Left ventricle myocardium inferior (tissue), 1 donor: ENCODE data around the gene SLC9A6. TPM values are rescaled to one million over a fixed set of nuclear protein-coding genes. Genes with fewer than 3 reads are reported as not detected.

Experiments used
- DNase-seq: peaks from one replicate; pipeline ENCODE4 v3.0.0-alpha.2; 2020
- H3K27ac ChIP-seq: fragments of 200-600 bp; replicated peaks from 2 replicates; pipeline ENCODE4 v1.8.0; 2021
- H3K27me3 ChIP-seq: fragments of 200-600 bp; 2 replicates; pipeline ENCODE4 v1.8.0; 2021; ENCODE audit warnings: low read depth
- H3K36me3 ChIP-seq: fragments of 200-600 bp; 2 replicates; pipeline ENCODE4 v1.8.0; 2021
- H3K4me1 ChIP-seq: fragments of 200-600 bp; 2 replicates; pipeline ENCODE4 v1.8.0; 2021
- H3K4me3 ChIP-seq: fragments of 200-600 bp; 2 replicates; pipeline ENCODE4 v1.8.0; 2021; ENCODE audit warnings: mild to moderate bottlenecking, moderate library complexity
- H3K9me3 ChIP-seq: fragments of 200-600 bp; replicated peaks from 2 replicates; pipeline ENCODE4 v1.8.0; 2021
- intact Hi-C: fragments of 100-400 bp; cut with micrococcal nuclease; formaldehyde crosslinking; loops from one replicate; pipeline ENCODE4 v1.11.0; 2022
- total RNA-seq: library from RNA; stranded (reverse); fragmentation: NEBNext Ultra II Directional; extraction: Animal tissue kit (Norgen Biotek cat#: 25700); gene quantifications from one replicate; pipeline ENCODE4 v1.2.1, GENCODE V29; 2021
- TF ChIP-seq, protein P1 (sequence below): fragments of 200-600 bp; IDR thresholded peaks from 2 replicates; pipeline ENCODE4 v1.8.0; 2021; ENCODE audit warnings: antibody characterized with exemption, mild to moderate bottlenecking, borderline replicate concordance
- donor health status: DM: no; HTN: yes; CAD: no; lungs with severe emphysema.

The SLC9A6 gene
- total RNA-seq, 1 donor from 2014 or later = 15.6 TPM

DNA sequence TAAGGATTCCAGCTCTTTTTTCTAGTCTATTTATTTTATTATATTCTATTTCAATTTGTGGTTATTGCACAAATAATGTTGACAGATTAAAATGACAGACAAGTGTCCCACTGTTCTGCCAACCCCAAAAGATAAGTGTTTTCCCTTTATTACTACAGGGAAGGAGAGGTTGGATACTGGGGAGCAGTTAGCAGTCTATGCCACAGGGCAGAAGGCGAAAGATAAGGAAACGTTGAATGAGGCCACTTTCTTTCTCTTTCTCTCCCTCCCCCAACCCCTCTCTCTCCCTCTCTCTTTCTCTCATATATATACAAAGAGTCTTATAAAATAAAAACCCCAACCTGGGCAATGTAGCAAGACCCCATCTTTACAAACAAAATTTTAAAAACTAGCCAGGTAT, 31.6 kb downstream of the SLC9A6 start:
- H3K4me3 ChIP-seq = no peak overlapping the region
- no peak overlapping the region for H3K27ac ChIP-seq
- TF ChIP-seq, protein P1, sequence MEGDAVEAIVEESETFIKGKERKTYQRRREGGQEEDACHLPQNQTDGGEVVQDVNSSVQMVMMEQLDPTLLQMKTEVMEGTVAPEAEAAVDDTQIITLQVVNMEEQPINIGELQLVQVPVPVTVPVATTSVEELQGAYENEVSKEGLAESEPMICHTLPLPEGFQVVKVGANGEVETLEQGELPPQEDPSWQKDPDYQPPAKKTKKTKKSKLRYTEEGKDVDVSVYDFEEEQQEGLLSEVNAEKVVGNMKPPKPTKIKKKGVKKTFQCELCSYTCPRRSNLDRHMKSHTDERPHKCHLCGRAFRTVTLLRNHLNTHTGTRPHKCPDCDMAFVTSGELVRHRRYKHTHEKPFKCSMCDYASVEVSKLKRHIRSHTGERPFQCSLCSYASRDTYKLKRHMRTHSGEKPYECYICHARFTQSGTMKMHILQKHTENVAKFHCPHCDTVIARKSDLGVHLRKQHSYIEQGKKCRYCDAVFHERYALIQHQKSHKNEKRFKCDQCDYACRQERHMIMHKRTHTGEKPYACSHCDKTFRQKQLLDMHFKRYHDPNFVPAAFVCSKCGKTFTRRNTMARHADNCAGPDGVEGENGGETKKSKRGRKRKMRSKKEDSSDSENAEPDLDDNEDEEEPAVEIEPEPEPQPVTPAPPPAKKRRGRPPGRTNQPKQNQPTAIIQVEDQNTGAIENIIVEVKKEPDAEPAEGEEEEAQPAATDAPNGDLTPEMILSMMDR = no peak
- H3K27me3 ChIP-seq = no peaks in the 10 kb centered on the region
- H3K36me3 ChIP-seq = peaks cover 24% of the 10 kb centered on the region
- no peaks in the 10 kb centered on the region for H3K9me3 ChIP-seq
- no peak for DNase-seq
- H3K4me1 ChIP-seq = no peaks in the 10 kb centered on the region
- intact Hi-C loops = no loop called here

DNA sequence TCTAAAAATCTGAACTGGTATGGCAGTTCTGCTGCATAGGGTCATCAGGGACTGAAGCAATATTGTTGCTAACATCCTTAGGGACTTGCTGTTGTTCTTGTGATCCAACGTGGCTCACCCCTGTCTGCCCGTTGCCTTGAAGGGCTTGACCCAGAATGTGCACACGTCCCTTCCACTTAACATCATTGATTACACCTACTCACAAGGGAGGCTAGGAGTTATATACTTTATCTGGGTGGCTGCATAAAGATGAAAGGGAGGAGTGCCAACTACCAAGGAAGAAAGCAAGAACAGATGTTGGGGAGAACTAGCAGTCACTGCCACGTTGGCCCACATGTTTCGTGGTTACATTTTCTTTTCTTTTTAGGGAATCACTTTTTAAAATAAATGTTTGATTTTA, 34.0 kb downstream of the SLC9A6 start:
- Histone ChIP-seq H3K36me3 (peaks cover 19% of the 10 kb centered on the region), H3K4me3 (no peak overlapping the region), H3K9me3 (no peaks in the 10 kb centered on the region), H3K4me1 (no peaks in the 10 kb centered on the region), H3K27ac (no peak overlapping the region), H3K27me3 (no peaks in the 10 kb centered on the region)
- TF ChIP-seq, protein P1 = no peak
- no peak for DNase-seq
- intact Hi-C loops = no loop called here

DNA sequence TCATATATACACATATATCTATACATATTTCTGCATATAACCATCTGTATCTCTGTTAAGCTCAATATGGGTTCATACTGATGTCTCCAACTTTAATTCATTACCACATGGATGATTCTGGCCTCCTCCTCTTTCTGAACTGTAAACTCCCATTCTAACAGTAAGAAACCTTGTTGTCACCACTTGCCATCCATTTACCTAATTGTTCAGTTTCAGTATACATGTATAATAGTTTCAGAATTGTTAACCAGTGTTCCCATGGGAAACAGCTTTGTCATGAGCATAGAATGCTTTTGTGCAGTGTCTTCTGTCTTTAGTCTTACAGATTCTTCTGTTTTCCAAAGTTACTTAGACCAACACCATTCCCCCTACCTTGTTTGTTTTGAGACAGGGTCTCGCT, 35.9 kb downstream of the SLC9A6 start:
- H3K27ac ChIP-seq = no peak overlapping the region
- intact Hi-C loops = no loop called here

DNA sequence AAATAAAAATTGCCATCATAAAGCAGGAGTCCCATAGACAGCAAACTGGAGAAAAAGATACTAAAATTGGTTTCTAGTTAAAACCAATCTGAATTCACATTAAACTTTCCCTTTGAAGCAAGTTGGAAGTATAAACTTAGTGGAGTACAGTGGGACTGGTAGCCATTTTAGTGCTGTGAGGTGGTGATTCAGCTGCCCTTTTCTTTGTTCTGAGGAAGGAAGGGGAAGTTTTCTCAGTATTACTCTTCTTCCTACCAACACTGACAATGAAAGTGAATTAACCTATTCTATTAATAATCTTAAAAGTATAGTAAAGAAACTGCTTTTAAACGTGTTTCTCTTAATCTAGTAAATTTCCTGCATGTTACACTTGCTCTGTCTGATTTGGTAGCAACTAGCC, 36.7 kb downstream of the SLC9A6 start:
- TF ChIP-seq, protein P1 = no peak
- Histone ChIP-seq H3K36me3 (peaks cover 23% of the 10 kb centered on the region), H3K4me1 (no peaks in the 10 kb centered on the region), H3K4me3 (no peak overlapping the region), H3K27me3 (no peaks in the 10 kb centered on the region), H3K27ac (no peak overlapping the region), H3K9me3 (no peaks in the 10 kb centered on the region)
- intact Hi-C loops = no loop called here
- no peak for DNase-seq

More for the DNA sequence above, 35.9 kb downstream of the SLC9A6 start:
- TF ChIP-seq, protein P1 = no peak
- Histone ChIP-seq H3K36me3 (peaks cover 23% of the 10 kb centered on the region), H3K4me3 (no peak overlapping the region), H3K27me3 (no peaks in the 10 kb centered on the region), H3K4me1 (no peaks in the 10 kb centered on the region), H3K9me3 (no peaks in the 10 kb centered on the region)
- DNase-seq = no peak

DNA sequence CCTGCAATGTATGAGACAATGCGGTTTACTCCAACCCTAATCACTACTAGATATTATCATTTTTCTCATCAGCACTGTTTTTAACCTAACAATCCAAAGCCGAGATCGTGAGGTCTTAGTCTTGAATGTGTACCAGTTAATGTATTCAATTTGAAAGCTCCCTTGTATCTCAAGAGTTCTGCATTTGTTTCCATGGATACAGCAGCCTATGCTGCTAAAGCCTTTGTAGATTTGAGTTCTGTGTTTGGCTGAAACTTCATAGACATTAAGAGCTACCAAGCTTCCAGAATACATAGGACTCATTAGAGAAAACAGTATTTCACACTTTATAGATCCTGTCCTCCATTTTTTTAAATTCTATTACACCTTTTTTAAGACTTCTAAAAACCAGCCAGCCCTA, 39.9 kb downstream of the SLC9A6 start:
- TF ChIP-seq, protein P1 = no peak
- no peak overlapping the region for H3K27ac ChIP-seq

More for the DNA sequence above, 39.9 kb downstream of the SLC9A6 start:
- no peak for DNase-seq
- H3K9me3 ChIP-seq = no peaks in the 10 kb centered on the region
- intact Hi-C loops = no loop called here
- H3K27me3 ChIP-seq = no peaks in the 10 kb centered on the region
- H3K4me3 ChIP-seq = no peak overlapping the region
- peaks cover 11% of the 10 kb centered on the region for H3K36me3 ChIP-seq
- H3K4me1 ChIP-seq = peaks cover 16% of the 10 kb centered on the region
